GM18873 (cell line): ENCODE data around the gene PLSCR2.
"Not testable (repeated sequence)": the region's sequence is repeated elsewhere in the genome, so short reads cannot be mapped to it uniquely, and the experiment has no call there.

Experiments used
- ATAC-seq: cut with Tn5 transposase; IDR thresholded peaks from one replicate; pipeline ENCODE4 v1.9.1; 2021; ENCODE audit warnings: mild to moderate bottlenecking, moderate library complexity, moderate number of reproducible peaks; ENCODE audit not compliant: unreplicated experiment, low FRiP score

Gene PLSCR2

DNA sequence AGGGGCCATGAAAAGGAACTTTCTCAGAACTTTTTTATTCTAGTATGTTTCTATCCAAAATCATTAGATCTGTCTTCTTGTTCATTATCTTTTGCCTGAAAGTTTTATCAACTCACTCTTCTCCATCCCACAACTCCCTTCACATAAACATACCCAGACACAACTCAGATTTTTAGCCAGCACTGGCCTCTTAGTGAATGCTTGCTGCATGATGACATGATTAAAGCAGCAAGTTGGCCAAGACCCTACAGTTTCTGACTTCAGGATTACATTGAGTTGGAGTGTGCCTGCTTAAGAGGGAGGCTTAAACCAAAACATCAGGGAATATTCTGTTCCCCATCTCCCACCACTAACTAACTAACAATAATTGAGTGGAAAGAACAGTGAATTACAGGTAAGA lies 38.1 kb downstream of the PLSCR2 start:
- ATAC-seq, result no peak

DNA sequence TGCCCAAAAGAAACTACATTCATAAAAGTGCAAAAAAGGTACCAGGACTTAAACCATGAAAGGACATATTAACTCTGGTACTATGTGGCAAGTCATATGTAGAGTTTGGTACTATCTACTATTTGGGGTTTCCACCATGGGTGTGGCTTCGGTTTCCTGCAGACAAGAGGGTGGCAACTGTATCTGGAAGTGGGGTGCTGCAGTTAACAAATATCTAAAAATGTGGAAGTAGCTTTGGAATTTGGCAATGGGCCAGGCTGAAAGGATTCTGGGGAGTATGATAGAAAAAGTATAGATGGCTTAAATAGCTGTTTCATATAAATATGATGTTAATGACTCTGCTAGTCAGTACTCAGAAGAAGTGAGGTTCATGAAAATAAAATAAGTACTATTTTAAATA lies 44.0 kb downstream of the PLSCR2 start:
- no peak for ATAC-seq

DNA sequence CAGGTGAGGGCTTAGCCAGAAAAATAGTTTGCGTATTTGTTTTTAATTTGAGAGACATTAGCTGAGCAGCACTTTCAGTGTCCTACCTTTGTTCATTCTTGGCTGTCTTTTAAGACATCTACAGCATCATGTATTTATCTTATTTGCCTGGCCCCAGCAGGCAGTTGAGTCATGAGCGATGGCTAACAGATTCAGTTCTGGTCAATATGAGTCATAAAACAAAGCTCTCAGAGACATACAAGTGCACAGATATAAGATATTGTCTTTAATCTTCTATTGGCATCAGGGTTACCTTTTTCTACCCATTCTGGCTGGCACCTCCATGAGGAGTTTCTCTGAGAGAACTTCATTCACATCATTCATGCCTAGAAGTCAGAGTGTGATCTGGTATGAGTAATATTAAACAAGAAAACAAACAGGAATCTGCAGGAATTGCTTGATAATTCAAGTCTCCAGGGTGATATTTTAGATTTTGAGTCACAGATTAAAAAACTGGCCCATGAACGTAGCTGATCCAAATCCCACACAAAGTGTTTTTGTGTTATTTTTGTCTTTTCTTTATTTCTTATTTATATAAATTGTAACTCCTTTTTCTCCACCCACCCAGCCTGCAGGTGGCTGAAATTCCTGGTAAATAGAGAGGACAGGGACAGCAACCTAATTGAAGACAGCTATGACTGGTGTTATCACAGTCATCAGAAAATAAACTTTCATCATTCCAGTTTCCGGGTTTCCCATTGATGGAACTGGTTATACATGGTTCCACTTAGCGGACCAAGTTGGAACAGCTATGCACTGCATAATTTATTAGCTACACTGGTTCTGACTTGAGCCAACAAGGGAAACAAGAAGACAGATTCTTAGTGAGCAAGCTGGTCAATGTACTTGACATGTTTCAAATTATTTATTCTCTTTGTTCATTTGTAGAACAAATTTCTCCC lies 47.3 kb downstream of the PLSCR2 start:
- ATAC-seq, result no peak

DNA sequence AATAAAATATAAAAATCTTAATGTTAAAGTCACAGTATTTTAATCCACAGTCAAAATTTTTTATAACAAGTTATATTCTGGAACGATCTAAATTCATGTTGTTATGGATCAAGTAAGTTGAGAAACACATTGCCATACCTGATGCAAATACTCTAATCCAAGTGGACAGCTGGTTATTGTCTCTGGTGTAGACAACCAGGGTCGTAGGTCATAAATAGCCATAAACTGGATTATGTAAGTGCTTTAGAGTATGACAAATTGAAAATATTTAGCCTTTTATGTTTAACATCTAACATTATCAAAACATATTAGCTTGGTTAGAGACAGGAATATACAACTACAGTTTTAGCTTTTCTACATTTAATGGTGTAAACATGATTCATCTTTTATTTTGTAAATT lies 53.0 kb downstream of the PLSCR2 start:
- no peak for ATAC-seq

DNA sequence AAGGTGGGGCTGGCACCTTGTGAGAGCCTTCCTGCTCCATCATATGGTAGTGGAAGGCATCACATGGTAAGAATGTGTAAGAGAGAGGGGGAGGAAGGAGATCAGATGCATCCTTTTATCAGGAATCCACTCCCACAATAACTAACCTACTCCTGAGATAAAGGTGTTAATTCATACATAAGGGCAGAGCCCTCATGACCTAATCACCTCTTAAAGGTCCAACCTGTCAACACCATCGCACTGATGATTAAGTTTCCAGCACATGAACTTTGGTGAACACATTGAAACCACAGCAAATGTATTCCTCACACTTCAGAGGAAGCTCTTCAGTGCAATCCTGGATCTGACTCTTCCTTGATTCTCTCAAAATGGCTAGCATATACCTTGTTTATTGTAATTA lies 55.4 kb downstream of the PLSCR2 start:
- ATAC-seq, result no peak

DNA sequence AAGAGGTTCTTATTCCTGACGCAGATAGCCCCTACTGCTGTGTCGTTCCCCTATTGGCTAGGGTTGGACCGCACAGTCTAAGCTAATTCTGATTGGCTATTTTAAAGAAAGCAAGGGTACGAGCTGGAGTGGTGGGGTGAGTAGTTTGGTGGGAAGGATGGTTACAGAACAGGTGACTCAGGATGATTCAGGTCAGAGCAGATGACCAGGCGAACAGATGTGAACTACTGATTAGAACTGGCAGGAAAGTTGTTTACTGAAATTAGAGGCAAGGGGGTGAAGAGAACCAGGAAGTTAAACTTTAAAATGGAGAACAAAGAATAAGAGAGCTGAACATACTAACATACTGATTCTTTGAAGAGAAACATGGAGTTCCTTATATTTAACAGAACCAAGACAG lies 56.6 kb downstream of the PLSCR2 start:
- not testable (repeated sequence) for ATAC-seq

DNA sequence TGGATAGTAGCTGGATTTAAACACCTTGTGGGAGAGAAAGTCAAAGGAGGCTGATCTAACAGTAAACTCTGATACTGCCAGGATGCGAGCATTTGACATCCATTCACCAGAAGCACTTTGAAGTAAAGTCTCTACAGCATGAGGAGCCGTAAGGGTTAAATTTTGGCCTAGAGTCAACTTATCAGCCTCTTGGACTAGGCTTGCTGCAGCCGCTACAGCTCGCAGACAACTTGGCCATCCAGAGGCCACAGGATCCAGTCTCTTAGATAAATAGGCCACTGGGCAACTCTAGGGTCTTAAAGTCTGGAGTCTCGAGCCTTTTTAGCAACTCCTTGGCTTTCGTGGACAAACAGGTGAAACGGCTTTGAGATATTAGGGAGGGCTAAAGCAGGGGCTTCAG lies 61.4 kb downstream of the PLSCR2 start:
- no peak for ATAC-seq

DNA sequence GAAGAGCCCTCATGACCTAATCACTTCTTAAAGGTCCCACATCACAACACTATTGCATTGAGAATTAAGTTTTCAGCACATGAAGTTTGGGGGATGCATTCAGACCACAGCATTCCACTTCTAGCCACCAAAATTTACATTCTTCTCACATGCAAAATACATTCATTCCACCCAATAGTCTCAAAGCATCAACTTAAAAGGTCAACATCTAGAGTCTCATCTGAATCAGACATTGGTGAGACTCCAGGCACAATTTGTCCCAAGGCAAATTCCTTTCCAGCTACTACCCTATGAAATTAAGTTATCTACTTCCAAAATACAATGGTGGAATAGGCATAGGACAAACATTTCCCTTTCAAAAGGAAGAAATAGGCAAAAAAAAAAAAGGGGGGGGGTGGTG lies 64.9 kb downstream of the PLSCR2 start:
- no peak for ATAC-seq

DNA sequence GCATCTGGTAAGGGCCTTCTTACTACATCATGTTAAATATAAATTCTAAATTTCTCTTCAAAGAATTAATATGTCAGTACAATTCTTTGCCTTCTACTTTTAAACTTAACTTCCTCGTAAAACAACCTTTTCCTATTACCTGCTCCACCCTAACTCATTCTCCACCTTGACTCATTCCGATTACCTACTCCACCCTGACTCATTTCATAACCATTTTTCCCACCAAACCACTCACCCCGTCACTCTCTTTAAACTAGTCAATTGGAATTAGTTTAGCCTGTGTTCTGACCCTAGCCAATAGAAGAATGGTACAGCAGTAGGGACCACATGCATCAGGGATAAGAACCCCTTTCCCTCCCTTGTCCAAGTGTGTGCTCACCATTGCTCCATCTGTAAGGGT lies 65.6 kb downstream of the PLSCR2 start:
- ATAC-seq, result no peak

DNA sequence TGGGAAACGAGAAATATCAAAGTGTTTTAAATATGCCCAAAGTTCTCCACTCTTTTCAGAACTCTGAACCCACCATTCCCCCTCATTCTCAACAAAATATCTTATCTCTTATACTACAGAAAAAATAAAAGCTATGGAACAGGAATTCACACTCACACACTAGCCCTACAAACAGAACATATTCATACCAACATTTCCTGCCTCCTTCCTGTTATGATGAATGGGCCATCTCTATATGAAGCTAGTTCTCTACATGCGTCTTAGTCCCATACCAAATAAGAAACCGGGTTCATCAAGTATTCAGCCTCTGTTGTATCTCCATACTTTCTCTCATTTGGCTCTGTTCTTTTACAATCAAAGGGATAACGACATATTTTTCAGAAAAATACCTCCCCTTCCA lies 72.6 kb downstream of the PLSCR2 start:
- ATAC-seq, result no peak

DNA sequence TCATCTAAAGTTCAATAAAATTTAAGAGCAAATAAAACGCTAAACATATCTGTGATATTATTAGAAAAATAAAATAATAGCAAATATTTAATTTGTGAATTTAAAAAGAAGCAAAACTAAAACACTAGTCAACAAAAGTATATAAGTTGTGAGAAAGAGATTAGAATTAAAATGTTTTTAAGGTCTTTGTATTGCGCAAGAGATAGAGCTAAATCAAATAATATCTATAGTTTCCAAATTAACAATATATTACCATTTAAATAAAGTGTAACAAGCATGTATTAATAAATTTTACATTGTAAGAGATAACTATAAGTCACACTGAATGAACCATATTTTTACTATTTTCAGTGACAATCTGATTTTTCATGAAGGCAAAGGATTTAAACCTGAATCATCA lies 74.2 kb downstream of the PLSCR2 start:
- ATAC-seq, result no peak

DNA sequence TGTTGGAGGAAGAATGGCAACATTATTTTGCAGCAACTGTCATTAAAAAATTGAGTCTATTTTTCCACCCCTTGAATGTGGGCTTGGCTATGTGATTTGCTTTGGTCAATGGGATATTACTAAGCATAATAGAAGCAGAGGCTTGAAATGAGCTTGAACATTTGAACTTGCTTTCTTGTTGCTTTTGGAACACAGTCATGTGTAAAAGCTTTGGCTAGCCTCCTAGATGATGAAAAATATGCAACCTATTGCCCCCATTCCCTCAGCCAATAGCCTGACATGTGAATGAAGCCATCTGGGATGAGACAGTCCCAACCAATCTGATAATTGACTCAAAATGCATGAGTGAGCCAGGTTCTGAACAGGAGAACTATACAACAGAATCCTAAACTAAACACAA lies 78.4 kb downstream of the PLSCR2 start:
- ATAC-seq, result no peak

DNA sequence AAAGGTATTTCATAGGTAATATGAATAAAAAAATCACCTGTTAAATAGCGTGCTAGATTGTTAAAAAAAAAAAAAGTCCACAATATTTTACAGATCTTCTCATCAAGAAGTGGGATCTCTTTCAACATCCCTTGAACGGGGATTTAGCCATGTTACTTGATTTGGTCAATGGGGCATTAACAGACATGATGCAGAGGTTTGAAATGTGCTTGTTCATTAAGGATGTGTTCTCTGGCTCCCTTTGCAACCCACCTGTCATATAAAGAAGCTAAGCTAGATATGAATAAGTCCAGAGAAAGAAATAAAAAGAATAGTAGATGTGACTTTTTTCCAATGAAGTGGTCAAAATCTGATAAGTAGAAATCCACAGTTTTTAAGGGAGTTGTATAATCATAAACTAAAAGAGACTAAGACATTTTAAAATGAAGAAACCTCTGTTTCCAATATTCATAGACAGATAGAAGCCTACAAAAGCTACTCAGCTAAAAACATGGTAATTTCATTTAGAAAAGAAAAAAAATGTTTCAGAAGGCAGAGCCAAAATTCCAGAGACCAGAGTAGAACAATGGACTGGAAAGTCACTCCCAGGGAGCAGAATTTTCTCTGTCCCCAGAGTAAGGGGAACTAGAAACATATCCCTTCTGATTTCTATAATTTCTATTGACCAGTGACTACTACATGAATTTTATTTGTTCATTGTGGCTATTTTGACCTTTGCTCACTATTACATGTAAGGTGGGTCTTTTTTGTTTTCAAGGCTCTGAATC lies 79.2 kb downstream of the PLSCR2 start:
- ATAC-seq, result no peak

DNA sequence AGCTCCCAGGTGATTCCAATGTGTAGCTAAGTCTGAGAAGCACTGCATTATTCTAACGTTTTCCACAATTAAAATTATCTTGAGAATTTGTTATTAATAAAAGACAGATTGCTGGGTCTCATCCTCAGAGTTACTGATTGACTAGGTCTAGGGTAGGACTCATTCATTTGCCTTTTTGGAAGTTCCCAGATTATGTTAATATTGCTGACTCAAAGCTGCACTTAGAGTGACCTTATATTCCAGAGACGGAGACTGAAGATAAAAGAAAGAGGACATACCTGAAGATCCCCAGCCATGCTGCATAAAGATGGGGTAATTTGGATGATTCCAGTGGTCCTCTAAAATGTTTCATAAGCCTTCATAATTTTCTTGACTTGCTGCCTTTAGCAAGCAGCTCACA lies 81.8 kb downstream of the PLSCR2 start:
- ATAC-seq, result no peak

DNA sequence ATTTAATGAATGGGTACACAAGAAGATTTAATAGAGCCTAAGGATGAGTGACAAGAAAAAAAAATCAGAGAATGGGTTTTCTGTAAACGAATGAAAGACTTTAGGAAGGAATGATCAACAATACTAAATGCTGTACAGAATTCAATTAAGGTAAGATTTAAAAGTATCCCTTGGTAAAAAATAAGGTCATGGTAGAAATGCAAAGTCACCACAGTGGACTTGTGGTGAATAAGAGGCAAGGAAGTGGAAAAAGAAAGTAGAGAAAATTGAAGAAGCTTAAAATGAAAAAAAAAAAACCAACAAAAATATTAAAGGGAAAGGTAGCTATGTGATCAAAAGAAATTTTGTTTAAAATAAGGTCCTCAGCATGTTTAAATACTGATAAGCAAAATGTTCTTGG lies 82.4 kb downstream of the PLSCR2 start:
- no peak for ATAC-seq

DNA sequence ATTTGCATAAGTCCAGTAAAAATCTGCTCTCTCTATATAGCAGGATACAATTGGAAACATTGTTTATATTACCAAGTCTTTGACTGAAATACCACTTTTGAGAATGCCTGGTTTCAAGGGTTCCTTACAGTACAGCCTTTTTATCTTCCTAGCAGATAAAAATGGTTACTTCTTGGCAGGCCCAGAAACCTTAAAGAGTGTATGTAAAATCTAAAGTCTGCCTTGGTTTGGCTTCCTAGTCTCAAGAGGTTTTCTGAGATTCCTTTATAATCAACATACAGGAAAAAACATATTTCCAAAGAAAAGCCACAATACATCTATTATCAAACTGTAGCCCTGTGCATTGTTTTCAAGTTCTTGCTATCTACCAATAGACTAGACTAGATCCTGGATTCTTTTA lies 84.6 kb downstream of the PLSCR2 start:
- ATAC-seq, result no peak
